SU-DHL-6 (cell line): ENCODE measurements around the gene IRAK2.

Experiments used
- H2AFZ ChIP-seq: fragments of 200-600 bp; sonication (generic); 2 replicates; pipeline ENCODE4 v1.6.1; 2014; ENCODE audit warnings: low read depth, mild to moderate bottlenecking, moderate library complexity, mixed read lengths, antibody characterized with exemption, low read length; ENCODE audit not compliant: severe bottlenecking
- H3F3A ChIP-seq: fragments of 200-600 bp; shearing (Covaris generic); 2 replicates; pipeline ENCODE4 v1.6.0; 2016; ENCODE audit warnings: antibody characterized with exemption, mild to moderate bottlenecking; ENCODE audit not compliant: insufficient read depth
- H3K27ac ChIP-seq: fragments of 200-600 bp; sonication (generic); 2 replicates; pipeline ENCODE4 v1.5.1; 2016; ENCODE audit warnings: low read depth, mild to moderate bottlenecking, low read length, moderate library complexity, mixed read lengths
- H3K27me3 ChIP-seq: fragments of 200-600 bp; sonication (generic), shearing (Covaris generic); 2 replicates; pipeline ENCODE4 v1.6.0; 2014; ENCODE audit warnings: mild to moderate bottlenecking, low read length
- H3K36me3 ChIP-seq: fragments of 200-600 bp; sonication (generic); 2 replicates; pipeline ENCODE4 v1.6.1; 2014; ENCODE audit warnings: mild to moderate bottlenecking, low read length, mixed read lengths
- H3K4me2 ChIP-seq: fragments of 300-600, 200-600 bp; shearing (Covaris generic), sonication (generic); 2 replicates; pipeline ENCODE4 v1.6.0; 2014; ENCODE audit warnings: low read length, low read depth, mild to moderate bottlenecking; ENCODE audit not compliant: poor library complexity, severe bottlenecking
- H3K4me3 ChIP-seq: fragments of 200-600 bp; sonication (generic); 2 replicates; pipeline ENCODE4 v1.5.1; 2014; ENCODE audit warnings: antibody characterized with exemption, low read length, mild to moderate bottlenecking, mixed read lengths; ENCODE audit not compliant: insufficient read depth, poor library complexity, severe bottlenecking
- H3K79me2 ChIP-seq: fragments of 200-600 bp; sonication (generic); 2 replicates; pipeline ENCODE4 v1.6.1; 2014; ENCODE audit warnings: mild to moderate bottlenecking, low read length, moderate library complexity; ENCODE audit not compliant: insufficient read depth
- H3K9ac ChIP-seq: fragments of 200-600 bp; sonication (generic); 2 replicates; pipeline ENCODE4 v1.7.0; 2014; ENCODE audit warnings: mild to moderate bottlenecking, low read length
- H3K9me2 ChIP-seq: fragments of 200-600 bp; sonication (generic); replicated peaks from 2 replicates; pipeline ENCODE4 v1.6.1; 2014; ENCODE audit warnings: low read length; ENCODE audit not compliant: insufficient read depth
- H3K9me3 ChIP-seq: fragments of 200-600 bp; sonication (generic); 2 replicates; pipeline ENCODE4 v1.6.1; 2014; ENCODE audit warnings: low read length, mixed read lengths; ENCODE audit not compliant: insufficient read depth
- H4K20me1 ChIP-seq: fragments of 200-600 bp; sonication (generic); 2 replicates; pipeline ENCODE4 v1.6.1; 2014; ENCODE audit warnings: low read depth, mild to moderate bottlenecking, antibody characterized with exemption, low read length, moderate library complexity, mixed read lengths
- CTCF ChIP-seq: fragments of 200-600 bp; sonication (generic); IDR thresholded peaks from one replicate; pipeline ENCODE4 v1.5.1; 2017; ENCODE audit warnings: antibody characterized with exemption, mild to moderate bottlenecking, low read length, moderate library complexity; ENCODE audit not compliant: insufficient read depth, poor library complexity, severe bottlenecking
- EZH2phosphoT487 ChIP-seq: fragments of 200-600 bp; sonication (generic), shearing (Covaris generic); conservative IDR thresholded peaks from 2 replicates; pipeline ENCODE4 v1.6.1; 2018; ENCODE audit warnings: mild to moderate bottlenecking, antibody characterized with exemption, low read length, moderate library complexity, mixed read lengths

Gene IRAK2

GRCh38 chr3:10247679-10248183, 83.0 kb downstream of the IRAK2 start:
- H3K27ac ChIP-seq = peak overlapping the region; percentile 49
- no peaks in the 10 kb centered on the region; the same call in 1 of the 2 replicates for H3K36me3 ChIP-seq
- H3K9me2 ChIP-seq = no peaks in the 10 kb centered on the region
- H3K4me3 ChIP-seq = peak overlapping the region; percentile 31
- H3K27me3 ChIP-seq = no peaks in the 10 kb centered on the region
- H3K9me3 ChIP-seq = peaks cover 19% of the 10 kb centered on the region; the same call in 1 of the 2 replicates
- H3K79me2 ChIP-seq = peaks cover 37% of the 10 kb centered on the region
- H3K4me2 ChIP-seq = peak overlapping the region; percentile 64
- 0 out of 2 replicates have a peak, but pooled peaks cover 7% of the 10 kb centered on the region for H3F3A ChIP-seq
- no peak for TF ChIP-seq EZH2phosphoT487
- no peak for TF ChIP-seq CTCF
- no peaks in the 10 kb centered on the region for H4K20me1 ChIP-seq
- peak overlapping the region; percentile 66 for H2AFZ ChIP-seq
- peak overlapping the region; percentile 42 for H3K9ac ChIP-seq

- peak within 1 kb of the TSS; percentile 66 for H2AFZ ChIP-seq
Measured at GRCh38 chr3:10248184-10248983, 83.7 kb downstream of the IRAK2 start, which contains the start of gene TATDN2. Gene TATDN2 (plus strand): TSS chr3:10248459. CDS start chr3:10249201, 742 bp downstream.

GRCh38 chr3:10248984-10249748, 84.4 kb downstream of the IRAK2 start:
- H3K27me3 ChIP-seq = no peaks in the 10 kb centered on the region
- peak overlapping the region; percentile 77 for H3K4me3 ChIP-seq
- no peaks in the 10 kb centered on the region; the same call in 1 of the 2 replicates for H4K20me1 ChIP-seq
- 0 out of 2 replicates have a peak, but pooled peaks cover 7% of the 10 kb centered on the region for H3F3A ChIP-seq
- H3K36me3 ChIP-seq = no peaks in the 10 kb centered on the region; the same call in 1 of the 2 replicates
- H3K79me2 ChIP-seq = peaks cover 52% of the 10 kb centered on the region
- H3K9me2 ChIP-seq = no peaks in the 10 kb centered on the region
- TF ChIP-seq EZH2phosphoT487 = no peak
- peak overlapping the region; percentile 89 for H3K9ac ChIP-seq
- H3K27ac ChIP-seq = peak overlapping the region; percentile 64
- H3K9me3 ChIP-seq = peaks cover 19% of the 10 kb centered on the region; the same call in 1 of the 2 replicates
- peak overlapping the region; percentile 86 for H3K4me2 ChIP-seq
- peak overlapping the region; percentile 3 for H2AFZ ChIP-seq

More at GRCh38 chr3:10248184-10248983, 83.7 kb downstream of the IRAK2 start, which contains the start of gene TATDN2:
- no peaks in the 10 kb centered on the region; the same call in 1 of the 2 replicates for H3K36me3 ChIP-seq
- 0 out of 2 replicates have a peak, but pooled peaks cover 7% of the 10 kb centered on the region for H3F3A ChIP-seq
- peak within 1 kb of the TSS; percentile 89 for H3K9ac ChIP-seq
- H3K4me3 ChIP-seq = peak within 1 kb of the TSS; percentile 77
- peak within 1 kb of the TSS; percentile 64 for H3K27ac ChIP-seq
- H3K27me3 ChIP-seq = no peaks in the 10 kb centered on the region
- peaks cover 19% of the 10 kb centered on the region; the same call in 1 of the 2 replicates for H3K9me3 ChIP-seq
- no peak for TF ChIP-seq CTCF
- TF ChIP-seq EZH2phosphoT487 = no peak
- H3K4me2 ChIP-seq = peak within 1 kb of the TSS; percentile 86
- H3K9me2 ChIP-seq = no peaks in the 10 kb centered on the region
- peaks cover 44% of the 10 kb centered on the region for H3K79me2 ChIP-seq
- no peaks in the 10 kb centered on the region for H4K20me1 ChIP-seq
